ENCODE results near the gene EDARADD. TPM values are rescaled to one million over a fixed set of nuclear protein-coding genes. Genes with fewer than 3 reads are reported as not detected.
"Not testable (repeated sequence)": the region's sequence is repeated elsewhere in the genome, so short reads cannot be mapped to it uniquely, and the experiment has no call there.

EDARADD gene
- total RNA-seq, 1 donor from 2014 or later: 0.20 TPM

- ATAC-seq: no peak
- DNase-seq (ENCODE audit: low spot score): no peak
Observed at GRCh38 chr1:236484310-236484971, 90.4 kb downstream of the EDARADD start.

DNA sequence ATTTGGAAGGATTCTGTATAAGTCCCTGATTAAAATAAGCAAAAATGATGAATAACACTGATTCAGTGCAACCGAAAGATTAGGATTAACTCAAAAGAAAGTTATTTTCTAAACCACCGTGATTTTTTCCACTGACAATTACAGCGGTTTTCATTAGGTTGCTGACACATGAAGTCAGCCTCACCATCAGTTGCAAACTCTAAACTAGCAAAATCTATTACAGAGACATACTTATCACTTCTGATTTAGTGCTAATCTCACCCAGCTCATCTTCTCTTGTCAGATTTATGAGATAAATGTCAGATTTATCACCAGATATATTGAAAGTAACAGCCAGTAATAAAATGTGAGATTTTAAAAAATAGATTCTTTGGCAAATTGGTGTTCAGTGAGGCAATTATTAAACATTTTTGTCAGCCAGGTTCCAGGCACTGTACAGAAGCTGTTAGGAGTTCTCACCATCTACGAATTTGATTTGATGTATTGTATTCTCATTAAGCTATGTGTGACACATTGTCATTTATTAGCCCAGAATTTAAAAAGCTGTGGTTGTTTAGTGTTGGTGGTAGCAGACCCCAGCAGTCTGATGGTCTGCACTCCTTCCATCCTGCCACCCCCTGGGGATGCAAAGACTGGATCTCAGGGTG, 92.4 kb downstream of the EDARADD start:
- no peak for DNase-seq (ENCODE audit: low spot score)
- ATAC-seq: no peak

GRCh38 chr1:236489161-236489560, 95.1 kb downstream of the EDARADD start:
- DNase-seq (ENCODE audit: low spot score); ATAC-seq: not testable (repeated sequence)

GRCh38 chr1:236489710-236490377, 95.8 kb downstream of the EDARADD start:
- DNase-seq (ENCODE audit: low spot score) (peak; percentile 69), ATAC-seq (peak; percentile 86)

DNA sequence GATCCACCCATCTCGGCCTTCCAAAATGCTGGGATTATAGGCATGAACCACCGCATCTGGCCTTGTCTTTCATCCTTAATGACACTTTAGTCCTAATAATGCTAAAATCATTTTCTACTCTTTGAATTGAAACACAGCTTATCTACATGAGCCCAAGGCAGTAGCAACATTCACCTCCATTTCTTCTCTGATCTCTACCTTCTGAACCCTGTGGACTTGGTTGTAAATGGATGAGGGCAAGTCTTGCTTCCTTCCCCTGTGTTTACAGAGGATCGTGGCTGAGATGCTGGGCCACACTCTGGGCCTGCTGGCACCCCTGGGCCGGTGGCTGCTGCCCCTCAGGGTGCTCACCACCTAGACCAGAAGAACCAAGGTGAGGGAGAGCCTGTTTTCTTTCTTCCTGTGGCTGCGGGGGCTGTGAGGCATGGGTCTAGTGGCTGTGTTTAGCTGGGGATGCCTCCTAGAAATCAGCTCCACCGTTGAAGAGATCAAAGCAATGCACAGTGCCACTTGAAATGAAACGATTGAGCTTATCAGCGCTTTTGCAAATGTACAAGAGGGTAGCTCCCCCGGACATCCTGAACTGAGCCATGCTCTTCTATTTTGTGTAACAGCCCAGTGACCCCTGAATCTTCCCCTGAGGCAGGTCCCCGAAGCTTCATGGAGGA, 97.5 kb downstream of the EDARADD start:
- no peak for DNase-seq (ENCODE audit: low spot score)

DNA sequence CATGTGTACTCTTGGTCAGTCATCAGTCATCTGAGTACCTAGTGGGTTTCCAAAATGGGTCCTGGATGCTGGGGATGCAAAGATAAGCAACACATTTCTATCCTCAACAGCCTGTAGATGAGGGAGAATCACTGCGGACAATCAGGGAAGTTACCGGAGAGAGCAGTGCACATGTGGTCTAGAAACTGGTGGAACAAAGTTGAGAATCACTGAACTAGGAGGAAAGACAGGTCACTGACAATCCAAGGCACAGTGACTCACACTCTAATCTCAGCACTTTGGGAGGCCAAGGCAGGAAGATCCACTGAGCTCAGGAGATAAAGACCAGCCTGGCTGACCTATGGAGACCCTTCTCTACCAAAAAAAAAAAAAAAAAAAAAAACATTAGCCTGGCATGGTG, 98.3 kb downstream of the EDARADD start:
- ATAC-seq (no peak), DNase-seq (ENCODE audit: low spot score) (no peak)

More for the DNA sequence above, 97.5 kb downstream of the EDARADD start:
- no peak for ATAC-seq

GRCh38 chr1:236494082-236494481, 100.0 kb downstream of the EDARADD start:
- no peak for ATAC-seq
- no peak for DNase-seq (ENCODE audit: low spot score)

DNA sequence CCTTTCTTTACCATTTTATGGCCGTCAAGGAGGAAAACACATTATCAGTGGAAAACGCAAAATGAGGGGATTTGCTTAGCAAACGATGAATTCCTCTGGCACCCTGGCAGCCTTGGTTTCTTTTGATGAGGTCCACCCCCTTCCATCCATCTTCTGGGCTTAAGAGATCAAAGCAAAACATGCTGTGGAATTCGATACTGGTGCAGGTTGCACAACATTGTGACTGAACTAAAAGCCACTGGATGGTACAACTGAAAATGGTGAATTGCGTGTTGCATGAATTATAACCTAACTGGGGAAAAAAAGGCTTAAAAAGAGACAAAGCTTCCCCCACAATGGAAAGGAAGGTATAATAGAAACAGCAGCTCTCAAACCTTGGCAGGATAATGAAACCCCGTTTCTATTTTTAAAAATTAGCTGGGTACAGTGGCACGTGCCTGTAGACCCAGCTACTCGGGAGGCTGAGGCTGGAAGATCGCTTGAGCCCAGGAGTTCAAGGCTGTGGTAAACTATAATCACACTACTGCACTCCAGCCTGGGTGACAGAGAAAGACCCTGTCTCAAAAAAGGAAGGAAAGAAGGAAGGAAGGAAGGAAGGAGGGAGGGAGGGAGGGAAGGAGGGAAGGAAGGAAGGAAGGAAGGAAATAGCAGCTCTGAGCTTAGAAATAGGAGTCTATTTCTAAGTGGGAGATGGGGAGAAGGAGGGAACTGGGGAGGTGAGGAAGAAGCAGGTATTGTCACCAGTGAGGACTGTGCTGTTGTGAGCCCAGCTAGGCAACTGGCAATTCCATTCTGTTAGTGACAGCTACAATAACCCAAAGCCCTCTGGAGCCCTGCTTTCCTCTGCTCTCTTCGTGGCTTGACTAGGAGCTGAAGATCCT, 100.7 kb downstream of the EDARADD start:
- DNase-seq (ENCODE audit: low spot score) (no peak), ATAC-seq (no peak)

DNA sequence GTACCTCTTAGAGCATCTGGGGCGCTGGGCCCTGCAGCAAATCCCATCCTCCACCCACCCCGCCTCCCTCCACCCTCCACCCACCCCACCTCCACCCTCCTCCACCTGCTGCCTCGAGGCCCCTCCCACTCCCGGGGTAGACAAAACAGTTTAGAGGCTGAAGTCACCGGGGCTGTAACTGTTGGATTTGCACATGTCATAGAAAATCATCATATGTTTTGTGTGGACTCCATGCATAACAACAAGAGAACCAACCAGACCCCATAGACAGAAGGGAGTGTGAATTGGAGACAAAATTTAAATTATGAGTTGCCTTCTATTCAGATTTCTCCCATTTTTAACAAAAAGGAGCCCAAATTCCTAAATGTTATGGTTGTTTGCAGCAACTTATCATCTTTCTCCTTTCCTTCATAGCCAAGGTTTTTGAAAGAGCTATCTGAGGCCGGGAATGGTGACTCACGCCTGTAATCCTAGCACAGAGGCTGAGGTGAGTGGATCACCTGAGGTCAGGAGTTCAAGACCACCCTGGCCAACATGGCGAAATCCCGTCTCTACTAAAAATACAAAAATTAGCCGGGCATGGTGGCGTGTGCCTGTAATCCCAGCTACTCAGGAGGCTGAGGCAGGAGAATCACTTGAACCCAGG, 101.5 kb downstream of the EDARADD start:
- no peak for DNase-seq (ENCODE audit: low spot score)
- ATAC-seq: no peak

GRCh38 chr1:236497908-236498307, 103.8 kb downstream of the EDARADD start:
- DNase-seq (ENCODE audit: low spot score) (no peak), ATAC-seq (no peak)

DNA sequence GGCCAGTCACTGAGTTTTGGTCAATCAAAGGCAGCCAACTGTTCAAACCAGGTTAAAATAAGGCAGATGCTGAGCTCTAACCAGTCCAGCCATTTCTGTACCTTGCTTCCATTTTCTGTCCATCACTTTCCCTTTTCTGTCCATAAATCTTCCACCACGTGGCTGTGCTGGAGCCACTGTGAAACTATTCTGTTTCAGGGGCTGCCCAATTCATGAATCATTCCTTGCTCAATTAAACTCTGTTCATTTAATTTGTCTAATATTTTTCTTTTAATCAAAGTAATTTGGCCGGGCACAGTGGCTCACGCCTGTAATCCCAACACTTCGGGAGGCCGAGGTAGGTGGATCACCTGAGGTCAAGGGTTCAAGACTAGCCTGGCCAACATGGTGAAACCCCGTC, 107.0 kb downstream of the EDARADD start:
- ATAC-seq (no peak), DNase-seq (ENCODE audit: low spot score) (no peak)

DNA sequence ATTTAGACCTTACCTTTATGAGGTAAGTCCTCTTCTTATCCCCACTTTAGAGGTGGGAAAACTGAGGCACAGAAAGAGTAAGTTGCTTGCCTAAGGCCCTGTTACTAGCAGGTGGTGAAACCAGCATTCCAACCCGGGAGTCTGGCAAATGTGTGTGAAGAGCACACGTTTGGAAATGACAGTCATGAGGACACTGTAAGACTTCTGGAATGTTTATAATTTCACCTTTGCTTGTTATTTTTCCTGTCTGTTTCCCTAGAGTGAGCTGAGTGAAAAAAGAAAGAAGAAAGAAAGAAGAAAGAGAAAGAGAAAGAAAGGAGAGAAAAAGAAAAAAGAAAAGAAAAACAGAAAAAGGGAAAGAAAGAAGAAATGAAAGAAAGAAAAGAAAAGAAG, 108.5 kb downstream of the EDARADD start:
- ATAC-seq: no peak

DNA sequence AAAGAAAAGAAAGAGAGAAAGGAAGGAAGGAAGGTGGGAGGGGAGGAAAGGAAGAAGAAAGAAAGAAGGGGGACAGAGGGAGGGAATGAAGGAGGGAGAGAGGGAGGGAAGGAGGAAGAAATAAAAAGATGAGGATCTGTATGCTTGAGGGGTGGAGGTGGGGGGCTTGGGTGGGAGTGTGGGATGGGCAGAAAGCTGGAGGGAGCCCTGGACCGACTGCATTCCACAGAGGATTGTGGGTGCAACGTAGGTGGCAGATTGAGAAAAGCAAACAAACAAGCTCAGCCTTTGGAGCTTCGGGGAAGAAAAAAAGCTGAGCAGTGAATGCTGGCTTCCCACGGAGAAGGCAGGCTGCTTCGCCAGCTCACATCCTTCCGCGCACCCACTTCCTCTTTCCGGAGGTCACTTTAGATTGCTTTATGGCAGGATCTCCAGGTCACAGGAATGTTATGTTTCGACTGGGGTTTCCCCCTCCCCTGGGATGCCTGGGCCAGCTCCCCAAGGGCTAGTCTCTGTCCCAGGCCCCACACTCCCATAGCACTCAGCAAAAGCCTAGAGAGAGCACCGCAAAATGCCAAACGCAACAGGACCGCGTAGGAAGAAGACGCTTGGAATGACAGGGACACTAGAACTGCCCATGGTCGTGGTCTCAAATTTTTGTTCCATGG, 109.0 kb downstream of the EDARADD start:
- peak; percentile 55 for DNase-seq (ENCODE audit: low spot score)
- peak; percentile 89 for ATAC-seq

More for the DNA sequence above, 108.5 kb downstream of the EDARADD start:
- DNase-seq (ENCODE audit: low spot score): no peak

DNA sequence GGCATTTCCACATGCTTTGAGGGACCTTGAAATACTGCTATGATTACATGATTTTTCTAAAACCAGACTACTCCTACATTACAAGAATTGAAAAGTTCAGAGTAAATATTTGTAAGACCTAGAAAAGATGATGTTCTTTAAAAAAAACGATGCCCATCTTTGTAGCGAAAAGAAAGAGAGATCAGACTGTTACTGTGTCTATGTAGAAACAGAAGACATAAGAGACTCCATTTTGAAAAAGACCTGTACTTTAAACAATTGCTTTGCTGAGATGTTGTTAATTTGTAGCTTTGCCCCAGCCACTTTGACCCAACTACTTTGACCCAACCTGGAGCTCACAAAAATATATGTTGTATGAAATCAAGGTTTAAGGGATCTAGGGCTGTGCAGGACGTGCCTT, 110.3 kb downstream of the EDARADD start:
- not testable (repeated sequence) for DNase-seq (ENCODE audit: low spot score); ATAC-seq

GRCh38 chr1:236507022-236507700, 113.1 kb downstream of the EDARADD start:
- DNase-seq (ENCODE audit: low spot score) (no peak), ATAC-seq (peak; percentile 35)

DNA sequence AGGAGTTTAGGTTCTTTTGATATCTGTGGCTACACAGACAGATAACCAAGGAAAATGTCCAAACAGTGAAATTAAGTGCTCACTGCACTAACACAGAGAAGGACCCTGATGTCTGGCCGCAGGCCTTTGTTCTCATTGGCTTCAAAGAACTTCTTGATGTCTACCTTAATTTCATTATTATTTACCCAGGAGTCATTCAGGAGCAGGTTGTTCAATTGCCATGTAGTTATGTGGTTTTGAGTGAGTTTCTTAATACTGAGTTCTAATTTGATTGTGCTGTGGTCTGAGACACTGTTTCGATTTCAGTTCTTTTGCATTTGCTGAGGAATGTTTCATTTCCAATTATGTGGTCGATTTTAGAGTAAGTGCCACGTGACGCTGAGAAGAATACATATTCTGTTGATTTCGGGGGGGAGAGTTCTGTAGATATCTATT, 114.5 kb downstream of the EDARADD start:
- ATAC-seq: no peak
- DNase-seq (ENCODE audit: low spot score): no peak

DNA sequence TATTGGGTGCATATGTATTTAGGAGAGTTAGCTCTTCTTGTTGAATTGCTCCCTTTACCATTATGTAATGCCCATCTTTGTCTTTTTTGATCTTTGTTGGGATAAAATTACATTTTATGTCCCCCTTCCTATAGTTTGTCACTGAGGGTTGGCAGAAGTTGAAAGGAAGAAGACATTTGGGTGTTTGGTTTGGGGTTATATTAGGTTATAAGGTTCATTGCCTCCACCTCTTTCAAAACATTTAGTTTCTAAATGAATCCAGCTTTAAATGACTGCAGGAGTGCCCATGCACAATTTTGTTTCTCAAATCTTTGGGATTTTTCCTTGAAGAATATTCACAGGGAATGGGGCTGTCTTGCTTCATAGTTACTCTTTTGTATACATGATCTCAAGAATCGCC, 115.1 kb downstream of the EDARADD start:
- ATAC-seq (no peak), DNase-seq (ENCODE audit: low spot score) (no peak)

- no peak for ATAC-seq
- DNase-seq (ENCODE audit: low spot score): no peak
Observed at GRCh38 chr1:236509647-236510401, 115.7 kb downstream of the EDARADD start.
